Measurements from ENCODE around the gene SENP6. TPM values are rescaled to one million over a fixed set of nuclear protein-coding genes. Genes with fewer than 3 reads are reported as not detected.
"Not testable (repeated sequence)": the region's sequence is repeated elsewhere in the genome, so short reads cannot be mapped to it uniquely, and the experiment has no call there.

Gene SENP6
- total RNA-seq, 1 experiment from 2014 or later, result 45.0 TPM

GRCh38 chr6:75666592-75666991, 64.9 kb downstream of the SENP6 start:
- no peak for DNase-seq (ENCODE audit: low read depth)

GRCh38 chr6:75673884-75674283, 72.2 kb downstream of the SENP6 start:
- no peak for DNase-seq (ENCODE audit: low read depth)

GRCh38 chr6:75676377-75676776, 74.7 kb downstream of the SENP6 start:
- no peak for DNase-seq (ENCODE audit: low read depth)

GRCh38 chr6:75682548-75682947, 80.9 kb downstream of the SENP6 start:
- not testable (repeated sequence) for DNase-seq (ENCODE audit: low read depth)

GRCh38 chr6:75683005-75683404, 81.3 kb downstream of the SENP6 start:
- DNase-seq (ENCODE audit: low read depth), result peak; percentile 46

GRCh38 chr6:75687535-75687934, 85.9 kb downstream of the SENP6 start:
- not testable (repeated sequence) for DNase-seq (ENCODE audit: low read depth)

- DNase-seq (ENCODE audit: low read depth), result not testable (repeated sequence)
Measured at GRCh38 chr6:75687937-75688336, 86.3 kb downstream of the SENP6 start.

- no peak for DNase-seq (ENCODE audit: low read depth)
Measured at GRCh38 chr6:75689576-75689975, 87.9 kb downstream of the SENP6 start.

- peak; percentile 56 for DNase-seq (ENCODE audit: low read depth)
Measured at GRCh38 chr6:75691012-75691411, 89.3 kb downstream of the SENP6 start.

- no peak for DNase-seq (ENCODE audit: low read depth)
Measured at GRCh38 chr6:75693534-75693933, 91.9 kb downstream of the SENP6 start.

GRCh38 chr6:75694406-75694805, 92.7 kb downstream of the SENP6 start:
- no peak for DNase-seq (ENCODE audit: low read depth)

- not testable (repeated sequence) for DNase-seq (ENCODE audit: low read depth)
Measured at GRCh38 chr6:75708334-75708733, 106.7 kb downstream of the SENP6 start.

- no peak for DNase-seq (ENCODE audit: low read depth)
Measured at GRCh38 chr6:75711173-75711572, 109.5 kb downstream of the SENP6 start.

- DNase-seq (ENCODE audit: low read depth), result no peak
Measured at GRCh38 chr6:75719133-75719532, 117.5 kb downstream of the SENP6 start.

GRCh38 chr6:75723382-75723781, 121.7 kb downstream of the SENP6 start:
- no peak for DNase-seq (ENCODE audit: low read depth)

GRCh38 chr6:75727206-75727605, 125.5 kb downstream of the SENP6 start:
- no peak for DNase-seq (ENCODE audit: low read depth)

- DNase-seq (ENCODE audit: low read depth), result not testable (repeated sequence)
Measured at GRCh38 chr6:75731029-75731428, 129.3 kb downstream of the SENP6 start.

GRCh38 chr6:75735491-75736186, 134.0 kb downstream of the SENP6 start:
- DNase-seq (ENCODE audit: low read depth), result peak; percentile 81

- no peak for DNase-seq (ENCODE audit: low read depth)
Measured at GRCh38 chr6:75743971-75744370, 142.3 kb downstream of the SENP6 start.

- DNase-seq (ENCODE audit: low read depth), result no peak
Measured at GRCh38 chr6:75745404-75745803, 143.7 kb downstream of the SENP6 start.

- DNase-seq (ENCODE audit: low read depth), result no peak
Measured at GRCh38 chr6:75746221-75746620, 144.5 kb downstream of the SENP6 start.

GRCh38 chr6:75747152-75747992, 145.7 kb downstream of the SENP6 start:
- DNase-seq (ENCODE audit: low read depth), result no peak

Measured in M059J (cell line).